ENCODE results near the gene AQP6.
"Not testable (repeated sequence)": the region's sequence is repeated elsewhere in the genome, so short reads cannot be mapped to it uniquely, and the experiment has no call there.

Gene AQP6

DNA sequence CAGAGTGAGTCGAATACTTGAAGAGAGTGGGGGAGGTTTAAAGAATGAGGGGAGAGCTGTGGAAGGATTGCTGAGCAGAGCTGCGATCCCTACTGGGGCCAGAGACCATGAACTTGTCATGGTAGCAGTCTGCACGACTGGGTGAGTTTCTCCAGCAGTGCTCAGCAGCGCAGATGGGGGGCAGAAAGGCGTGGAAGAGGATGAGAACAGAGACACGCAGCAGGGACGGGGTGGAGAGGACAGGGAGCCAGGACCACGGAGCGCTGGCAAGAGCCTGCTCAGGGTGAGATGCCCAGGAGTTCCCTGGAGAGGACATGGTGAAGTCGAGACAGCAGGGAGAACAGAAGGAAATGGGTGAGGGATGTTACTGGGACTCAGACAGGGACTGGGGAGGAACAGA lies 2.1 kb upstream of the AQP6 start:
- DNase-seq (ENCODE audit: low spot score), result no peak

DNA sequence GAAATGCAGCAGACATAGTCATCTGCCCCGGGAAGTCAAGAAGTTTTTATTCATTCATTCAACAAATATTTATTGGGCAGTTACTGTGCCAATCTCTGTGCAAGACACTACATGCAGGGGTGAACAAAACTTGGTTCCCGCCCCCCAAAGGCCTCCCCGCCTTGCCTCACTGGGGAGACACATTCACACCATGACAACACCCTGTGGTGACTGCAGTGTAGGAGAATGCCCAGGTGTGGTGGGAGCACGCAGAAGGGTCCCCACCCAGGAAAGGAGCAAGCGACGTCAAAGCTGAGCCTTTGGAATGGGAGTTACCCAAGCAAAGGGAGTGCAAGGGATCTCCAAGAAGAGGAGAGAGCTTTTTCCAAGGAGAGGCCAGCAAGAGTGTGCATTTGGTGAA lies 1.6 kb upstream of the AQP6 start:
- no peak for DNase-seq (ENCODE audit: low spot score)

GRCh38 chr12:49972129-49972528 lies 618 bp upstream of the AQP6 start:
- DNase-seq (ENCODE audit: low spot score), result no peak

GRCh38 chr12:49973361-49973830 lies 649 bp downstream of the AQP6 start:
- no peak for DNase-seq (ENCODE audit: low spot score)

DNA sequence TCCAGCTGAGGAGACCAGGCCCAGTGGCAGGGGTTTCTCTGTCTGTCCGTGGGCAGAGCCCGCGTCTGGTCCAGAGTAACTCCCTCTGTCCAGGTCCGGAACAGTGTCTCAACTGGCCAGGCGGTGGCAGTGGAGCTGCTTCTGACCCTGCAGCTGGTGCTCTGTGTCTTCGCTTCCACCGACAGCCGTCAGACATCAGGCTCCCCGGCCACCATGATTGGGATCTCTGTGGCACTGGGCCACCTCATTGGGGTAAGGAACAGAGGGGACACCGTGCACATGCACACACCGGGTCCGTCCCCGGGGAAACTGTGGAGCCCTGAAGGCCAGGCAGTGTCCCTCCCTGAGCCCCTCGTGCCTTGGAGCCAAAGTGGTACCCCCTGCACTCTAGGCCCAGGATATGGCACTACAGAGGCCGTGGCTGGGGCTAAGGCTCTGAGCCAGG lies 1.5 kb downstream of the AQP6 start:
- no peak for DNase-seq (ENCODE audit: low spot score)

GRCh38 chr12:49974677-49975317 lies 2.0 kb downstream of the AQP6 start:
- no peak for DNase-seq (ENCODE audit: low spot score)

- DNase-seq (ENCODE audit: low spot score), result no peak
Measured at GRCh38 chr12:49975318-49975761, 2.6 kb downstream of the AQP6 start.

GRCh38 chr12:49976557-49976956 lies 3.8 kb downstream of the AQP6 start:
- DNase-seq (ENCODE audit: low spot score), result no peak

DNA sequence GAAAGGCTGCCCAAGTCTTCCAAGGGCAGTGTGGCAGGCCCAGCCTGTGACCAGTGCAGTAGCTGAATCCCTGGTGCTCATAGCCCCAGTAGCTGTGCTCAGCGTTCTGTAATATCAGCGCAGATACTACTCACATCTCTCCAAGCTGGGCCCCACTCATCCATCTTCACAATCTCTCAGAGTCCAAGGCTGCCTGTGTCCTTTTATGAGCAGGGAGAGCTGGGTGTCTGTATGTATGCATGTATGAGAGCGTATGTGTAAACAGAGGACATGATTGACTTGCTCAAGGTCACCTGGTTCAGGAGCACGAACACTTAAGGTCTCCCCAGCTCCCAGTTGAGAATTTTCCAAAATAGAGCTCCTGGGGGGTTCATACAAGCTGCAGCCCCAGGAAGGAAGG lies 5.4 kb downstream of the AQP6 start:
- no peak for DNase-seq (ENCODE audit: low spot score)

GRCh38 chr12:49979016-49979586 lies 6.4 kb downstream of the AQP6 start:
- no peak for DNase-seq (ENCODE audit: low spot score)

GRCh38 chr12:49979791-49980190 lies 7.0 kb downstream of the AQP6 start:
- no peak for DNase-seq (ENCODE audit: low spot score)

- no peak for DNase-seq (ENCODE audit: low spot score)
Measured at GRCh38 chr12:49980501-49981349, 8.0 kb downstream of the AQP6 start.

GRCh38 chr12:49982246-49983087 lies 9.7 kb downstream of the AQP6 start:
- no peak for DNase-seq (ENCODE audit: low spot score)

DNA sequence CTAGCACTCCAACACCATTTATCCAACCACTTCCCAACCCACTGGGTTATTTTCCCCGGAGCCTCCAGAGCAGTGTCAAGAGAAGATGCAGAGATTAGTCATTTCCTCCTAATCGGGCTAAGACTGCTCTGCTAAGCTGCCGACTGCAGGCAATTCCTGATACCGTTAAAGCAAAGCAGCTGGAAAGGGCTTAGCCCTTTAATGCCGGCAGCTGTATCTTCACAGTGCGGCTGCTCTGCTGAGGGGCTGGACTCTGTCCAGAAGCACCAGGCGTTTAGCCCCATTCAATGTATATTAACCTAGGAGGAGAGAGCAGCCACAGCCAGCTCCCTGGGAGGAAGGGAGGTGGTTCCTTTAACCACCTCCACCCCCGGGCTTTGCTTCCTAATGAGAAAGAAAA lies 11.1 kb downstream of the AQP6 start:
- DNase-seq (ENCODE audit: low spot score), result no peak

- DNase-seq (ENCODE audit: low spot score), result no peak
Measured at GRCh38 chr12:49984476-49985359, 12.0 kb downstream of the AQP6 start.

DNA sequence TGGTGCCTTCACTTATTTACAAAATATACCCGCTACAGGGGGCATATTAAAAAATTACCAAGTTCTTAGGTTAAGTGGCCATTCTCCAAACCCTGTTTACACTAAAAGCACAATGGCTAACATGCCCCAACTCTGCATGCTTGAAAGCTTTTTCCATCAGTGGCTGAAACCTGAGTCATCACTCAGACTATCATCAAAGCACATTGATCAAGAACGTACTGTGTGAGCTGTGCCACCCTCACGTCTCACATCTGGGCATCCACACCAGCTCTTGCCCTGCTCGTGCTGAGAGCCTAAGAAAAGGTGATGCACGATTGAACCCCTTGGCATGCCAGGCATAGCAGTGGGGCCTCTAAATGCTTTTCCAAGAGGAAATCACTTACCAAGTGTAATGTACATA lies 13.2 kb downstream of the AQP6 start:
- no peak for DNase-seq (ENCODE audit: low spot score)

- not testable (repeated sequence) for DNase-seq (ENCODE audit: low spot score)
Measured at GRCh38 chr12:49986476-49986875, 13.7 kb downstream of the AQP6 start.

GRCh38 chr12:49987625-49988303 lies 15.0 kb downstream of the AQP6 start:
- DNase-seq (ENCODE audit: low spot score), result no peak

GRCh38 chr12:49989400-49989799 lies 16.7 kb downstream of the AQP6 start:
- DNase-seq (ENCODE audit: low spot score), result not testable (repeated sequence)

DNA sequence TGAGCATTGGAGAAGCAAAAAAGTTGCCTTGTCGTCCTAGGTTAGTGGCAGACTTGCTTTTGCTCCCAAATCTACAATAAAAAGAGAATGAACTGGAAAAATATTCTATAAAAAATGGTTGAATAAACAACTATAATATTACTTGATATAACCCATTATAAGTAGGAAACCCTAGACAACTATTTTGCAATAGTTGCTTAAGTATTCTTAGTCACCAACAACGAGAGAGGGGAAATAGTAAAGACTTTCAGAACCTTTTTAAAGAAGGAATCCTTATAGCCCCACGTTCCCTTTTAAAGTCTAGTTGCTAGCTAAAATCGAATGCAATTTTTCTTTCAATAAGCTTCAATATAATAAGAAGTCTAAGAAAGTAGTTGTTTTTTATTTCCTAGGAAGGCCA lies 17.5 kb downstream of the AQP6 start:
- DNase-seq (ENCODE audit: low spot score), result no peak

Data from HuH-7.5 (cell line).